GM23338 (cell line): ENCODE data around the gene PCDH10. TPM values are rescaled to one million over a fixed set of nuclear protein-coding genes. Genes with fewer than 3 reads are reported as not detected.
"Not testable (repeated sequence)": the region's sequence is repeated elsewhere in the genome, so short reads cannot be mapped to it uniquely, and the experiment has no call there.

Experiments used
- ATAC-seq: fragments of 200-7000 bp; cut with Tn5 transposase; 3 replicates; pipeline ENCODE4 v1.9.1; 2020
- DNase-seq: peaks from one replicate; pipeline ENCODE4 v3.0.0-alpha.2; 2015; ENCODE audit warnings: low spot score
- H2AFZ ChIP-seq: fragments of 200-600 bp; sonication (generic); 2 replicates; pipeline ENCODE4 v1.8.0; 2016; ENCODE audit warnings: antibody characterized with exemption, mild to moderate bottlenecking, moderate library complexity
- H3F3A ChIP-seq: fragments of 200-600 bp; sonication (generic); replicated peaks from 2 replicates; pipeline ENCODE4 v1.8.0; 2017; ENCODE audit warnings: antibody characterized with exemption, mixed run types, low read depth
- H3K27ac ChIP-seq: fragments of 200-600 bp; sonication (generic); 2 replicates; pipeline ENCODE4 v1.6.1; 2016; ENCODE audit warnings: low read depth
- H3K27me3 ChIP-seq: fragments of 200-600 bp; sonication (generic); 2 replicates; pipeline ENCODE4 v1.8.0; 2016; ENCODE audit warnings: mild to moderate bottlenecking, mixed run types, moderate library complexity; ENCODE audit not compliant: insufficient read depth
- H3K36me3 ChIP-seq: fragments of 200-600 bp; sonication (generic); 2 replicates; pipeline ENCODE4 v1.8.0; 2016; ENCODE audit warnings: mild to moderate bottlenecking; ENCODE audit not compliant: insufficient read depth
- H3K4me1 ChIP-seq: fragments of 200-600 bp; sonication (generic); 2 replicates; pipeline ENCODE4 v1.8.0; 2016; ENCODE audit warnings: mild to moderate bottlenecking, moderate library complexity; ENCODE audit not compliant: insufficient read depth
- H3K4me2 ChIP-seq: fragments of 200-600 bp; sonication (generic); 2 replicates; pipeline ENCODE4 v1.7.1; 2017; ENCODE audit warnings: mixed run types
- H3K4me3 ChIP-seq: fragments of 200-600 bp; sonication (generic); 2 replicates; pipeline ENCODE4 v1.6.1; 2016; ENCODE audit warnings: mixed run types
- H3K79me2 ChIP-seq: fragments of 200-600 bp; sonication (generic); replicated peaks from 2 replicates; pipeline ENCODE4 v1.8.0; 2017; ENCODE audit warnings: mild to moderate bottlenecking; ENCODE audit not compliant: insufficient read depth
- H3K9me2 ChIP-seq: fragments of 200-600 bp; sonication (generic); 2 replicates; pipeline ENCODE4 v1.8.0; 2017; ENCODE audit not compliant: insufficient read depth
- H4K20me1 ChIP-seq: fragments of 200-600 bp; sonication (generic); replicated peaks from 2 replicates; pipeline ENCODE4 v1.8.0; 2017; ENCODE audit warnings: mild to moderate bottlenecking; ENCODE audit not compliant: insufficient read depth
- H3K27ac Mint-ChIP-seq: 2 replicates; pipeline ENCODE4 v1.8.0; 2020; ENCODE audit warnings: inconsistent platforms, mild to moderate bottlenecking, moderate library complexity, mixed read lengths
- H3K27me3 Mint-ChIP-seq: 3 replicates; pipeline ENCODE4 v1.8.0; 2022; ENCODE audit warnings: low read depth, mild to moderate bottlenecking, moderate library complexity, mixed read lengths, inconsistent platforms; ENCODE audit not compliant: insufficient read depth, poor library complexity
- H3K36me3 Mint-ChIP-seq: 3 replicates; pipeline ENCODE4 v1.8.0; 2021; ENCODE audit warnings: low read depth, mild to moderate bottlenecking, inconsistent platforms, moderate library complexity, mixed read lengths
- H3K4me1 Mint-ChIP-seq: 3 replicates; pipeline ENCODE4 v1.8.0; 2020; ENCODE audit warnings: mild to moderate bottlenecking, inconsistent platforms, mixed read lengths
- H3K4me3 Mint-ChIP-seq: 3 replicates; pipeline ENCODE4 v1.8.0; 2021; ENCODE audit warnings: moderate library complexity, mild to moderate bottlenecking, inconsistent platforms, mixed read lengths
- H3K9me3 Mint-ChIP-seq: 3 replicates; pipeline ENCODE4 v1.8.0; 2020; ENCODE audit warnings: moderate library complexity, mild to moderate bottlenecking, inconsistent platforms, mixed read lengths
- CREB1 ChIP-seq: fragments of 250-450 bp; sonication (Bioruptor Pico); IDR thresholded peaks from 2 replicates; pipeline ENCODE4 v1.5.0; 2020; ENCODE audit warnings: low read depth, mild to moderate bottlenecking, moderate library complexity
- EZH2phosphoT487 ChIP-seq: fragments of 200-600 bp; sonication (generic); IDR thresholded peaks from one replicate; pipeline ENCODE4 v1.8.1; 2018; ENCODE audit warnings: antibody characterized with exemption; ENCODE audit not compliant: unreplicated experiment
- NANOG ChIP-seq: IDR thresholded peaks from 2 replicates; pipeline ENCODE4 v1.6.1; 2016; ENCODE audit warnings: antibody characterized with exemption, borderline replicate concordance
- POLR2AphosphoS5 ChIP-seq: IDR thresholded peaks from 2 replicates; pipeline ENCODE4 v1.6.1; 2016; ENCODE audit warnings: antibody characterized with exemption, low read depth
- STAT1 ChIP-seq: IDR thresholded peaks from one replicate; pipeline ENCODE4 v1.6.1; 2016; ENCODE audit warnings: antibody characterized with exemption; ENCODE audit not compliant: unreplicated experiment
- ZNF114 ChIP-seq: fragments of 250-450 bp; sonication (Bioruptor Pico); IDR thresholded peaks from 2 replicates; pipeline ENCODE4 v1.5.0; 2020; ENCODE audit warnings: mild to moderate bottlenecking, moderate library complexity
- ZNF331 ChIP-seq: fragments of 250-450 bp; sonication (Bioruptor Pico); IDR thresholded peaks from 2 replicates; pipeline ENCODE4 v1.5.0; 2020; ENCODE audit warnings: low read depth, mild to moderate bottlenecking, moderate library complexity
- polyA plus RNA-seq: library from polyadenylated mRNA; unstranded; fragments of >200 nt; fragmentation: Nextera tagmentation; extraction: Ambion mirVana; gene quantifications from 2 replicates; pipeline ENCODE4 v1.2.1, GENCODE V29; 2016
- total RNA-seq: library from RNA; depleted of rRNA; stranded (reverse); fragments of >200 nt; shearing (Covaris generic); gene quantifications from 2 replicates; pipeline ENCODE4 v1.2.3, GENCODE V29; 2014

Gene PCDH10
- total and polyA plus RNA-seq, 2 experiments from 2014 or later, result 1.2 to 4.0 TPM

GRCh38 chr4:133208694-133209285 lies 59.7 kb downstream of the PCDH10 start:
- no peak overlapping the region for H3K27ac Mint-ChIP-seq
- TF ChIP-seq STAT1, result no peak

GRCh38 chr4:133233922-133234321 lies 84.8 kb downstream of the PCDH10 start:
- H2AFZ ChIP-seq, result no peak overlapping the region
- no peaks in the 10 kb centered on the region for H3K4me1 ChIP-seq
- H3K4me2 ChIP-seq, result no peak overlapping the region
- H3K36me3 ChIP-seq, result no peaks in the 10 kb centered on the region
- no peaks in the 10 kb centered on the region for H3K27me3 Mint-ChIP-seq
- no peaks in the 10 kb centered on the region for H3K79me2 ChIP-seq
- no peaks in the 10 kb centered on the region for H3K27me3 ChIP-seq
- H3K4me3 Mint-ChIP-seq, result no peak overlapping the region
- H3K27ac ChIP-seq, result no peak overlapping the region
- peaks cover 3% of the 10 kb centered on the region; the same call in 1 of the 3 replicates for H3K9me3 Mint-ChIP-seq
- no peaks in the 10 kb centered on the region for H3K36me3 Mint-ChIP-seq
- 0 out of 2 replicates have a peak, but pooled peaks cover 2% of the 10 kb centered on the region for H3K9me2 ChIP-seq
- no peaks in the 10 kb centered on the region for H3F3A ChIP-seq
- no peak for TF ChIP-seq STAT1
- no peak for TF ChIP-seq CREB1
- no peak for TF ChIP-seq POLR2AphosphoS5
- TF ChIP-seq EZH2phosphoT487, result no peak
- no peak for TF ChIP-seq ZNF331 (CRISPR knock-in tag)
- no peak for TF ChIP-seq ZNF114 (CRISPR knock-in tag)
- TF ChIP-seq NANOG, result no peak
- ATAC-seq, result no peak
- H3K4me1 Mint-ChIP-seq, result no peaks in the 10 kb centered on the region
- H4K20me1 ChIP-seq, result no peaks in the 10 kb centered on the region
- H3K4me3 ChIP-seq, result no peak overlapping the region
- no peak for DNase-seq
- peak overlapping the region; percentile 40; the same call in 1 of the 2 replicates for H3K27ac Mint-ChIP-seq

More at GRCh38 chr4:133208694-133209285, 59.7 kb downstream of the PCDH10 start:
- no peak overlapping the region for H3K4me3 ChIP-seq
- ATAC-seq (no peak), DNase-seq (peak; percentile 2)
- no peaks in the 10 kb centered on the region for H3K27me3 ChIP-seq
- H3K27ac ChIP-seq, result no peak overlapping the region
- no peaks in the 10 kb centered on the region for H3K79me2 ChIP-seq
- Mint-ChIP-seq H3K27me3 (no peaks in the 10 kb centered on the region), H3K4me3 (no peak overlapping the region), H3K9me3 (peaks cover 12% of the 10 kb centered on the region), H3K4me1 (no peaks in the 10 kb centered on the region), H3K36me3 (peaks cover 3% of the 10 kb centered on the region; the same call in 2 of the 3 replicates)
- H4K20me1 ChIP-seq, result no peaks in the 10 kb centered on the region
- no peak overlapping the region for H3K4me2 ChIP-seq
- H3K9me2 ChIP-seq, result peaks cover 12% of the 10 kb centered on the region
- no peaks in the 10 kb centered on the region for H3K36me3 ChIP-seq
- no peaks in the 10 kb centered on the region for H3F3A ChIP-seq
- peak overlapping the region; percentile 7; the same call in 1 of the 2 replicates for H2AFZ ChIP-seq
- no peaks in the 10 kb centered on the region for H3K4me1 ChIP-seq

GRCh38 chr4:133240451-133240850 lies 91.4 kb downstream of the PCDH10 start:
- not testable (repeated sequence) for H3K4me3 Mint-ChIP-seq, H4K20me1 ChIP-seq, ATAC-seq, H3K4me1 Mint-ChIP-seq, H3K36me3 ChIP-seq, H3K4me3 ChIP-seq, DNase-seq, H3K4me1 ChIP-seq, H3K27ac ChIP-seq, H3K9me2 ChIP-seq, H3F3A ChIP-seq, H3K36me3 Mint-ChIP-seq, H3K9me3 Mint-ChIP-seq, H3K27me3 Mint-ChIP-seq, H2AFZ ChIP-seq, H3K27me3 ChIP-seq, H3K4me2 ChIP-seq, H3K79me2 ChIP-seq, H3K27ac Mint-ChIP-seq
